EL (cell line): Measurements from ENCODE around the gene WHRN.
A peak's percentile ranks its signal among the peaks of the same experiment; 100 is the strongest.

Source experiments
- DNase-seq: peaks from one replicate; pipeline ENCODE4 v3.0.0-alpha.2; 2016

The WHRN gene

DNA sequence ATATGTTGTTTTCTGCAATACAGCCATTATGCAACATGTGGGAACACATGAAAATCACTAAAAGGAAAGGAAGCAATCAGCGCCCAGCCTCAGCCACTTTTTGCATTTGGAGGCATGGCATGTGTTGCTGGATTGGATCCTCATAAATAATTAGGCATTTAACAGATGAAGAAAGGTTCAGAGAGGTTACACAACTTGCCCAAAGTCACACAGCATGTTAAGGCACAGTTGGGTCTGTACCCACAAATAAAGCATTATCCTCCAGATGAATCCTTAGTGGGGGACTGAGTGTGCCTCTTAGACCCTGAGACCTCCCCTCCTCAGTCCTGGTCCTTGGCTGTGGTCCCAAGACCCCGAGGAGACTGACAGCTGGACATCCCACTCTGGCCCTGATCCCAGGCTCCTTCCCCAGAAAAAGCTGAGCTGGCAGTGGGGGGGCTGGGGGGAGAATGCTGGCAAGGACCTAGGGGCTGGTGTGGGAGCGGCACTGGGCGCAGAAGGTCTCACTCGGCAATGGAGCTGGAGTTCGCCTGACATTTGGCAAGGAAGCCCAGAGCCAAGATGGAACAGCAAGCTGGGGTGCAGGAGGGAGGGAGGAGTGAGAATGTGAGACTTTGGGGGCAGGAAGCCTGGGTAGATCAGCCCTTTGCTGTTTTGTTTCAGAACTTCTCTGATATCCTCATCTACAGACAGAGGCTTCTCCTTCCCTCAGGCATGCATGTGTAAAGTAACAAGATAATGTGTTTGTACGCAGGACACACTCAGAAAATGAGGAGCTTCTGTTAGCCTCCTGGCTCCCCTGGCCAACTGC lies 110.5 kb downstream of the WHRN start:
- no peak for DNase-seq

DNA sequence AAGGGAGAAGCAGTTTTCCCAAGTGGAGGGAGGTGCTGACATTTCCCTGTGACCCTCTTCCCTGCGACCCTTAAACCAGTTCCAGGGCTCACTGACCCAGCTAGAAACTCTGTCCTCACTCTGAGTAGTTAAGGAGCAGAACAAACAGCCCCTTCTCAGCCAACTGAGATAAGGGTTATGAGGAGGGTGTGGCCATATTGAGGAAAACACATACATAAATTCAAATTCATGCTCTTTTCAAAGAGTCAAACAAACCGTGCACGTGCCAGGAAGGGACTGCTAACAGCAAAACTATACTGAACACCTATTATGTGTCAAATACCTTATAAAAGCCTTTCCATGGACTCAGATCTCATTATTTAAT lies 112.5 kb downstream of the WHRN start:
- no peak for DNase-seq

DNA sequence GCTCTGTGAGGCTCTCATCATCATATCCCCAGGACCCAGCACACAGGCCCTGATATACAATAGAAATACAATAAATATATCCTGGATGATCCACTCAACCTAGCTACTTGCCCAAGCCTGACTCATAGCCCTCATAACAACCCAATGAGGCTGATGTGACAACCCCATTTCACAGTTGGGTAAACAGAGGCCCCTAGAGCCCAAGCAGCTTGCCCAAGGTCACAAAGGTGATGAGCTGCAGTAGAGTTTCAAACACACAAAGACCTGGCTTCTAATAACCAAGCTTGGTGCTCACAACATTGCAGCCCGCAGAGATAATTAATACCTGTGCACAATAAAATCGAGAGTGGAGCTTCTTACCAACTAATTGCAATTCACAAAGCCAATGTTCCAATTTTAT lies 114.3 kb downstream of the WHRN start:
- no peak for DNase-seq

DNA sequence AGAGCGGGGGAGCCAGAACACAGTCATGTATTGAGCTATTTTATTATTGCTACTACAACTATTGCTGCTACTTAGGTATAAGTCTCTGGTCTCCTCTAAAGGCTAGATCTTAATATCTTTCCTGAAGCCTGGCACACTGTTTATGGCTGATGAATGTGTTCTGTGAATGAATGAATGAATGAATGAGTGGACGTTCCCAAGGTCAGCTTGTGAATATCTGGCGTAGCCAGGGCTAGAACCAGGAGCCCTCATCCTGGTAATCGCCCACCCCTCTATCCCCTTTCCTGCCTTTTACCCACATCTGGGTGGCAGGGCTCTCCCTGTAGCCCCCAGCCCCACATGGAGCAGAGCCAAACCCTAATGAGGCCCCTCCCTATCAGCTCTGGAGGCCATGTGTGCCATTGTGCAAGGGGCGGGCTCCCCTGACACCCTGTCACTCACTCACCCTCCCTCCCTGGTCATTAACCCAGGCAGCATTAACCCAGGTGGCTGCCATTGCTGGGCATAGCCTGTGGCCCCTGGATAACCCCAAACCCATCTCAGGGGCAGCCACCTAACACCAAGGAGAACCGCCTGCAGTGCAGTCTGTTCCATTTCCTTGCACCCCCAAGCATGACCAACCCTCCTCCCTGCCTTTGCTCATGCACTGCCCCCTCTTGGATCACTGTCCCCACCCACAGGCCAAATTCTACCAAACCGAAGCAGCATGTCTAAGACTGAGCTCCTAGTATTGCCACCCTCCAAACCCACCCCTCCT lies 115.5 kb downstream of the WHRN start:
- DNase-seq, result no peak

DNA sequence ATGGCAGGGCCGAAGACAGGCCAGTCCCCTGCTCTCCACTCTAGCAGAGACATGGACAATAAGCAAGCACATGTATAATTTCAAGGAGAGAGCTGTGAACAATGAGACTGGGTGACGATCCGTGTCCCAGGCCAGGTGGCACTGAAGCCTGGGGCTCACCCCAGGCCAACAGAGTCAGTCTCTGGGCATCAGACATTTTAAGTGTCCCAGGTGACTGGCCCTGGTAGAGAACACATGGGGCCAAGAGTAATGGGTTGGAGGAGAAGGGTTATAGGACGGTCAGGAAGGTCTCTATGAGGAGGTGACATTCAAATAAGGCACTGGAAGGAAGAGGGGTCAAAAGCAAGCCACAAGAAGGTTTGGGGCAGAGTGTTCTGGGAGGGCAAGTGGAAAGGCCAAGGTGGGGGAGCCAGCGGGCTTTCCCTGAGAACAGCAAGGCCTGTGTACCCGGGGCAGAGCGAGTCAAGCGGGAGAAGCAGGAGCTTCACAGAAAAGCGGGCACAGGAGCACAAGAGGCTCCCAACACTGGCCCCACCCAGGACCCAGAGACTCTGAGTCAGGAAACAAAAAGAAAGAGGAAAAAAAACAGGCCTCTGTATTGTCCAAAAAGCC lies 116.4 kb downstream of the WHRN start:
- DNase-seq, result no peak

DNA sequence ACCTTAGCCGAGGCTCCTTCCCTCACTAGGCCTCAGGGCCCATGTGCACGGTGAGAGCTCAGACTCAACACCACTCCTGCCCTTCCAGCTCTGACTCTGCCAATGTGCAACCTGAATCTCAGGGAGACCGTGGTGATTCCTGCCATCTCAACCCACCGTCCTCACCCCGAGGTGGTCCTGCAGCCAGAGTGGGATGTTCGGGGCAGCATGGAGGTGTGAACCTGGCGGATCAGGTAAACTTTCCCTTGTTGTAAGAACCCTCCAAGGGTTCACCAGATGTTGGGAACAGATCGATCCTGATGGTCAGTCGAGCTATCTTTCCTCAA lies 117.0 kb downstream of the WHRN start:
- no peak for DNase-seq

DNA sequence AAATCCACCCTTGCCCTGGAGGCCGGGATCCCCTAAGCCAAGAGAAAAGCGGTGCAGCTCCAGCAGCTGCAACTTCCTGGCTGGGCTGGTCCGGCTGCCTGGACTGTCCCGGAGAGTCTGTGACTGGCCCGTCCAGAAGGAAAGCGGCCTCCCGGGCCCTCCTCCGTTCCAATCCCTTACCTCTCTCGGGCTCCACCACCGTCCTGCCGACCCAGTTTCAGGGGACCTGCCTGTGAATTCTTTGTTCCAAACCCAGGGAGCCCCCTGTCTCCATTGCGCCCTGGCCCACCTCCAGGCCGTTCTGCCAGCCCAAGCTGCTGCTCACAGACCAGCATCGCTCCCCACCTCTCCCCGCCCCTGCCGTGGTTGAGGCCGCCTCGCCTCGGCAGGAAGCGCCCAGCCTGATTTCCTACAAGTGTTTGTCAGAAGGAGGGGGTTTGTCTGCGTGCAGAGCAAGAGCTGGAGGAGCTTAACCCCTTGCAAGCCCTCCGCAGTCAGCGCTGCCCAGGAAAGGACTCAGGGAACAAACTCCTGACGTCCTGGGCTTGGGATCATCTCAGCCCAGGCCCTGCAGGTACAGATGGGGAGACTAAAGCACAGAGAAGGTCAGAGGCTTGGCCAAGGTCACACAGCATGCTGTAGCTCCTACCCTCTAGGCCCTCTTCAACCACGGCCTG lies 117.5 kb downstream of the WHRN start, which contains the start of gene AKNA:
Gene AKNA, minus strand, starts transcription at position 303 of the 677 bp plus-strand sequence. CDS start 6,649 bp downstream, outside the sequence.
- DNase-seq, result peak; percentile 73

DNA sequence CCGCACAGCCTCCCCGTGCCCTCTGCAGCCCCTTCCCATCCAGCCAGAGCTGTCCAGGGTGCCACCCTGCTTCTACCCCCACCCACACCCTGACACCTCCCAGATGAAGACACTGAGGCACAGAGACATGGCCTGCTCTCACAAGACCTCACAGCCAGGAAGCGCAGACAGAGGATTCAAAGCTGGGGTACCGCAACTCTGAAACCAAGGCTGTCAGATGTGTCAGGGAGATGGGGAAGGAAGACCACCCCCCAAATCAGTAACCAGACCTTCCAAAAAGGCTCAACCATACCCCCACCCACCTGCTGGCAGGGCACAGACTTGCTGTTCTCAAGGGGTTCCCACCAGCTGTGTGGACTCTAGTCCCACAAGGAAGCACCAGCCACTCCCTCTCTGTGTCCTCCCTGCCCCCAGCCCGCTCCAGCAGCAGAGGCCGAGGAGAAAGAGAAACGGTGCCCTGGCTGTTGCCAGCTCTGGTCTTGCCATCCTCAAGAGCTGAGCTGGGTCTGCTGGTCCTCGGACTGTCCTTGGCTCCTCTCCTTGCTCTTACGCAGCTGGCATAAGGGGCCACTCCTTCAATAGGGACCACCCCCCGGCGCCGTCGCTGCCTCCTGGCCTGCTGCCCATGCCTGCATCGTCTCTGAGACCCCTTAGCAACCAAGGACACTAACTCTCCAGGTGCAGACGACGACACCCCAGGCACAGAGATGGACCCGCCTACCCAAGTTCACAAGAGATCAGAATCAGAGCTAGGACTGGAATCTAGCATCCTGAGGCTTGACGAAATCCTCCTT lies 118.2 kb downstream of the WHRN start:
- DNase-seq, result peak; percentile 38

DNA sequence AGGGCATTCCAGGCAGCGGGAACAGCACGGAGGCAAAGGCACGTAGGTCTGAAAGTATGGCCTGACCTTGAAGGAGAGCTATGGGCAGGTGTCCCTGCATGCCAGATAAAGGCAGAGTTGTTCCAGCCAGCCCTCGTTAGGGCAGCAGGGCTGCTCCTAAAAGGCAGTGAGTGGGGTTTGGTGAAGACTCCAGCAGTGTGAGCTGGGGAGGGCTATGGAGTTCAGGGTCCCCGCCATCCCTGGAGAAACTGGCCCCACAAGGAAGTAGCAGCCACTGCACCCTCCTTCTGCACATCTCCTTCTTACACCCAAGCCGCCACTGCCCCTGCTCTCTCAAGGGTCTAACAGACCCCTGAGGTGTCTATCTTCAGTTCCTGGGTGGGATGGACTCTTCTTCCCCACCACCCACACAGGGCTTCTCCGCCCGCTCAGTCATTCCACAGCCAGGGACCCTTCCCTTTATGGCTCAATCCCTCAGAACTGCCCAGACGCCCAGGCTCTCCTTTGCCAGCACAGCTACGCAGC lies 118.8 kb downstream of the WHRN start:
- no peak for DNase-seq

DNA sequence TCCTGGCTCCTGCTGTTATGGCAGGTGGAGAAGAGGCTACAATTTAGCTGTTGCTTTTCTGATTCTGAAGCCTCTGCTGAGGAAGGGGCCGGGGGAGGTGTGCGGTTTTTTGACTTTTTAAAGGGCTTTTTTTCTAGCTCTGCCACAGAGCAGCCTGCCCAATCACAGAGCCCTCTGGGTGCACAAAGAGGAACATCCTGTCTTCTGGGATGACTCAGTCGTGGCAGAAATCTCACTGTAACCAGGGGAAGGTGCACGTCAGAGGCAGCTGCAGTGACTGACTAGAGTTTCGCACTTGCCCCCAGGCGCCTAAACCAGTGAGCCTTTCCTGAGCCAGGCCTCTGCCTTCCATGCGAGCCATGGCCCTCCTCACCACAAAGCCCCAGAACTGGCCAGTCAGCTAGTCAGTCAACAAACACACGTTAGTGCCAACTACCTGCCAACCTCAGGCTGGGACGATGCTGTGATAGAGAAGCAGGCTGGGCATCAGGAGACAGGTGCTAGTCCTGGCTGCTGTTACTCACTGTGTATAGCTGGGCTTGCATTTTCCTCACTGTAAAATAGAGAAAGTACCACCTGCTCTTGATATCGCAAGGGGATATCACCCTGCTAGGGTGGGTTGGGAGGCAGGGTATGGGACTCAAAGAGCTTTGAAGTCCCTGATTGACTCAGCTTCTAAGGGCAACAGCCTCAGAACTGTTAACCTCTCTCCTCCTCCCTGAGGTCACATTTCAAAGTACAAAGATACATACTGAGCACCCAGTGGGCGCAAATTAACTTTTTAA lies 119.7 kb downstream of the WHRN start:
- peak; percentile 98 for DNase-seq

DNA sequence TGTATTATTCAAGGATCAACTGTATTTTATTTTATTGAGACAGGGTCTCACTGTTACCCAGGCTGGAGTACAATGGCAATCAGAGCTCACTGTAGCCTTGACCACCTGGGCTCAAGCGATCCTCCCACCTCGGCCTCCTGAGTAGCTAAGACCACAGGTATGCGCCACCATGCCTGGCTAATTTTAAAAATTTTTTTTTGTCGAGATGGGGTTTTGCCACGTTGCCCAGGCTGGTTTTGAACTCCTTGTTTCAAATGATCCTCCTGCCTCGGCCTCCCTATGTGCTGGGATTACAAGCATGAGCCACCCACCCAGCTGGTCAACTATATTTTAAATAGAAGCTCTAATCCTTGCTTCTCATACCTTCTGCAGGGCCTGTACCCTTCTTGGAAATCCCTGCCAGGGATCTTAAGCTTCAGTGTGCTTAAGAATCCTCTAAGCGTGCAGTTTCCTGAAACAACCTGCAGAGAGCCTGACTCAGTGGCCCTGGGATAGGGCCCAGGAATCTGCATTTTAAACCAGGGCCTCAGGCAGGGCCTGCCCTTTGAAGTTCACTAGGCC lies 120.4 kb downstream of the WHRN start:
- no peak for DNase-seq

DNA sequence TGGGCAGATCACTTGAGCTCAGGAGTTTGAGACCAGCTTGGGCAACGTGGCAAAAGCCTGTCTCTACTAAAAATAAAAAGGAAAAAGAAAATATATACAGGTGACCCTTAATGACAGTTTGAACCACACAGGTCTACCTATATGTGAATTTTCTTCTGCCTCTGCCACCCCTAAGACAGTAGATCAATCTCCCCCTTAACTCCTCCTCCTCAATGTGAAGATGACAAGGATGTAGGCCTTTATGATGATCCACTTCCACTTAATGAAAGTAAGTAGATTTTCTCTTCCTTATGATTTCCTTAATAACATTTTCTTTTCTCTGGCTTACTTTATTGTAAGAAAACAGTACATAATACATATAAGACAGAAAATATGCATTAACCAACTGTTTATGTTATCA lies 120.9 kb downstream of the WHRN start:
- DNase-seq, result no peak

DNA sequence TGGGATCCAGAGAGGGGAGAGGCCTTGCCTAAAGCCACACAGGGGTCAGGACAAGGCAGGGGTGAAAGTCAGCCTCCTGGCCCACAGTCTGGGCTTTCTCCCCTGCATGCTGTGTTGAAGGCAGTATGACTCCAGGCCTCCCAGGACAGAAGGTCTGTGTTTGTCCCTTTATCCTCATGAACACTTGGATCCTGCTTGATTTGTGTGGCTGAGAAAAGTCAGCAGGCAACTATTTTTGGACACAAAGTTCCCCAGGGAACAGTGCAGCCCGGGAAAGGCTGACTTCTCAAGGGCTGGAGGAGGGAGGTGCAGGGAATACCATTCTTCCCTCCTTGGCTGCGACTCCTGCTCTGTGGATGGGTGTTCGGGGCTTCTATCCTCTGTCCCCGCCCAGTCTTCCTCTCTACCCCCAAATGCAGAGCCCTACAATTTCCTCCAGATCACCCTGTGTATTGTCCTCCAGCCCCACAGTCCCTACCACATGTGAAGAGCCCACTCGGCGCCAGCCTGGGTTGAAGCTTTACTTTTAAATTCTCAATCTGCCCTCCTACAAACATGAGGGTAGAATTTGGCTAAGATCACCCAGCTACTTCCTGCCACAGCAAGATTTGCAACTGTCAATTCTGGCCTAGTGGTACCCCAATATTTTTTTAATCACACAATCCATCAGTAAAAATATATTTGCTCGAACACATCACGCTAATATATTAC lies 121.6 kb downstream of the WHRN start:
- DNase-seq, result no peak

DNA sequence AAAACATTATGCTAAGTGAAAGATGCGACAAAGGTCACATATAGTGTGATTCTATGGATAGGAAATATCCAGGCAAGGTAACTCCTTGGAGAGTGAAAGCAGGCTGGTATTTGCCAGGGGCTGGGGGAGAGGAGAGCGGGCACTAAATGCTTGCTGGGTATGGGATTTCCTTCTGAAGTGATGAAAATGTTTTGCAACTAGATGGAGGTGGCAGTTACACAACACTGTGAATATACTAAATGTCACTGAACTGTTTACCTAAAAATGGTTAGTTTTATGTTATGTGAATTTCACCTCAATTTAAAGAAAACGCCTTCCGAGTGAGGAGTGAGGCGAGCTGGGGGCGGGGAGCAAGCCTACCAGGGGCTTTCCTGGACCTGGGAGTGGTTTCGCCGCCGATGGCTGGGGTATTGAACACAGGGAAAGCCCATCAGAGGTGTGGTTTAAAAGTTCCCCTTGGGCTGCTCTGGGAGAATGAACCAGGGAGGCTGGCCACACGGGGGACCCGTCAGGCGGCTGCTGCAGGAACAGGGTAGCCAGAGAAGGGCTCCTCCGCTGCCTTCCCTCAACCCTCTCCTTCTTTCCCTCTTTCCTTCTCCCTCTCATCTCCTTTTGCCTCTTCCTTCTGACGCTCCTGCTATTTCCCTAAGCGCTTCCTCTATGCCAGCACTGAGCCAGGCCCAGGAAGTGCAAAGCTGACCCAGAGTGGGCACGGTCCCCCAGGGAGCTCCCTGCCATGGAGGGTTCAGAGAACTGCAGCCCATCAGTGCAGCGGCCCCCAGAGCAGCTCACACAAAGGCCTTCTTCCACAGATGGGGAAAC lies 122.4 kb downstream of the WHRN start:
- no peak for DNase-seq

DNA sequence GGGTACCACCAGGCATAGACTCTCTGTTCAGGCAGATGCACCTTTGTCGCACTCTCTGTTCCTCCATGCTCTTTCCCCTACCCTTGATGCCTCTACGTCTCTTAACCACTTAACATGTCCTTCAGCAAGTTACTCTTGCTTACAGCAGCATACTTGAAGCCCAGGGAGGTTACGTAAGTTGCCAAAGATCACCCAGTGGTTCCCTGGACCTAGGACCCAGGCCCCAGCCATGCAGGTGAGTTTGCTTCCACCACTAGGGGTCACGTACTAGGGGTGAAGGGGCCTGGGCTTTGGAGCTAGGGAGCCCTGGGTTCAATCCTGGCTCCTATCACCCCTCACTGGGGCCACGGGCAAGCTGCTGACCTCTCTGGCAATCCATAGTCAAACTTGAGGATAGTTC lies 126.4 kb downstream of the WHRN start:
- no peak for DNase-seq

DNA sequence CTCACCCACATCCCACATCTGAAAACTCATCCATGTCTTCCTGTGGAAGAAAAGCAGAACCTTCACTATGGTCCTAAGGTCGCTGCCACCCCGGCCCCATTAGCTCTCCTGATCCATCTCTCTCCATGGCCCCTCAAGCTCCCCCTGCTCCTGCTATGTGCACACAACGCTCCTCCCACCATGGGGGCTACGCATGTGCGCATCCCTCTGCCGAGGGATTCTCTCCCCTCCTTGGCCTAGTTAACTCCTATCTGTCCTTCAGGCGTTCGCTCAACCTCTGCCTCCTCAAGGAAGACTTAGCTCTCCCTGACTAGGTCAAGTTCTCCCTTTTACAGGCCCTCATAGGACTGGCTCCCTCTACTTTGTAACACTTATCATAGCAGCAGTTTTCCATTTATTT lies 127.3 kb downstream of the WHRN start:
- DNase-seq, result no peak

DNA sequence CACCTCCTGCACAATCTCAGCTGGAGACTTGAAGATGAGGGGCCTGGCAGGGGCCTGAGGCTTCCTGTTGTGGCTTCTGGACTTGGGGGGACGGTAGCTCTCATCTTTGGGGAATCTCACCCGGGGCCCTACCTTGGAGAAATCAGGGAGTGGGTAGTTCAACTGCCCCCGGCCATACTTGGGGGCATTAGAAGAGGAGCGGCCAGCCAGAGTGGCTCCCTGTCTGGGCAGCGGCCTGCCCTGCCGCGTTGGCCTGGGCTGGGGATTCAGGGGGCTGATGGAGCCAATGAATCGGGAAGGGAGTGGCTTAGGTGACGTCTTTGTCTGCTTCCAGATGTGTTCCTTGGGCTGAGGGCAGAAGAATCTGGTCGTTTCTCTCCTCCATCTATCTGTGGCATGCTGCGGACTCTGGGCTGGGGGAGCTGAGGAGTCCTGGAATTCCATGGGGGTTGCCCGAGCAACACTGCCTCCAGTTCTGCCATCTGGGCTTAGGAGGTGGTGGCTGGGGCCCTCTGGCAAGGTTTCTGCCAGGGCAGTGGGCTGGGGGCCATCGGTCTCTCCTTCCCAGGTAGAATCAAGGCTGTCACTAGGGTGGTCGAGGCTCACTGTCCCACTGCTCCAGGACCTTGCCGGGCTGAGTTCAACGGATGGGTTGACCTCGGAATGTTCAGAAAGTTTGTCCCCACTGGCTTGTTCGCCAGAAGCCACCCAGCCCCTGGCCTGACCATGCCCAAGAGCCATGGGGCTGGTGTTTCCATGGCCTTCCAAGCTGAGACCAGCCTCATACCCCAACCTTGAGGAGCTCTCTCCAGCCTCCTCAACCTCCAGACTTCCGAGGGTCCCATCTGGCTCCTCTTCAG lies 128.5 kb downstream of the WHRN start:
- DNase-seq, result no peak

DNA sequence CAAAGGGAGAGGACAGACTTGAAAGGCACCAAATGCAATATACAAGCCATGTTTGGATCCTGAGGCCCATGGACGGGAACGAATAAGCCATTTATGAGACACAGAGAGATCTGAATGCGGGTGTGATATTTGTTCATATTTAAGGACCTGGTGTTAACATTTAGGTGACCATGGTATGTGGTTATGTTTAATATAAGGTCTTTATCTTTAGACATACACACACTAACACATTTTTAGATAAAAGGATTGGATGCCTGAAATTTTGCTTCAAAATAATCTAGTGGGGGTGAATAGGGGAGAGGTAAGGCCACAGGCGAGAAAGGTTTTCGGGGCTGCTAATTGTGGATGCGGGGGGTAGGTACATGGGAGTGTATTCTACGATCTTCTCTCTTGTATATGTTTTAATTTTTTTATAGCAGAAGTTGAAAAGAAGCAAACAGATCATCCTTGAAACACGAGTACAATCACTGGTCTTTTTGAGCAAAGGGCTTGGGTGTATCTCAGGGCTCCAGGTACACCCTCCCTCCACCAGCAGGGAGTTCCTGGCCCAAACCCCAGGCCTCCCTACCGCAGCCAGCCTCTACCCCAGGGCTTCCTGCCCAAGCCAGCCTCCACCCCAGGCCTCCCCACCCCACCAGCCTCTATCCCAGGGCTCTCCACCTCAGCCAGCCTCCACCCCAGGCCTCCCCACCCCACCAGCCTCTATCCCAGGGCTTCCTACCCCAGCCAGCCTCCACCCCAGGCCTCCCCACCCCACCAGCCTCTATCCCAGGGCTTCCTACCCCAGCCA lies 129.7 kb downstream of the WHRN start:
- DNase-seq, result no peak
